GM03348 (cell line): ENCODE results near the gene NOSTRIN.
"Not testable (repeated sequence)": the region's sequence is repeated elsewhere in the genome, so short reads cannot be mapped to it uniquely, and the experiment has no call there.

Experiments used
- DNase-seq: peaks from one replicate; pipeline ENCODE4 v3.0.0; 2012; ENCODE audit warnings: low spot score

The NOSTRIN gene

GRCh38 chr2:168790226-168790902 is 12.1 kb upstream of the NOSTRIN start:
- DNase-seq, result no peak

DNA sequence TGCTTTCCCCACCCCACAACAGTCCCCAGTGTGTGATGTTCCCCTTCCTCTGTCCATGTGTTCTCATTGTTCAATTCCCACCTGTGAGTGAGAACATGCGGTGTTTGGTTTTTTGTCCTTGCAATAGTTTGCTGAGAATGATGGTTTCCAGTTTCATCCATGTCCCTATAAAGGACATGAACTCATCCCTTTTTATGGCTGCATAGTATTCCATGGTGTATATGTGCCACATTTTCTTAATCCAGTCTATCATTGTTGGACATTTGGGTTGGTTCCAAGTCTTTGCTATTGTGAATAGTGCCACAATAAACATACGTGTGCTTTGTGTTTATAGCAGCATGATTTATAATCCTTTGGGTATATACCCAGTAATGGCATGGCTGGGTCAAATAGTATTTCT is 11.3 kb upstream of the NOSTRIN start:
- not testable (repeated sequence) for DNase-seq

- DNase-seq, result no peak
These were observed 8.8 kb upstream of the NOSTRIN start for GRCh38 chr2:168793596-168793995.

GRCh38 chr2:168794968-168795367 is 7.5 kb upstream of the NOSTRIN start:
- DNase-seq, result no peak

DNA sequence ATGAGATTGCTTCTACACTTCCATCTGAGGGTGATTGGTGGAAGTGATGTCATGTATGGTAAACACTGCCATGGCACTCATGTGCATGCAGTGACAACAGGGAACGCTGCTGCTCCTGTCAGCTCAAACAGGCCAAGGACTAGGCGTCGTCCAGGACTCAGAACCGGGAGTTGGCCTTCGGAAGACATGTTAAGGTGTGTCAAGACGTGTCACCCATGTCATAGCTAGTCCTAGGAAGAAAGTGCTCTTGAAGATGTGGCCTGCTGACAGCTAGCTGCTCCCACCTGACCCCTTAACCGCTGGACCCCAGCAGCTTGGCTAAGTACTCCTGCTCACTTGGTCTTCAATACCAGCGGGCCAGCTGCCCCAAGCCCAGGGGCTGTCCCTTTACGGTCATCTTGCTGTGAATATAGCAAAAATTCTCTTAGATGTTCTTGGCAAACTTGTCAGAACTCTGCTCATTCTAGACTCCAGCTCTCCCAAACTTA is 6.3 kb upstream of the NOSTRIN start:
- DNase-seq, result no peak

DNA sequence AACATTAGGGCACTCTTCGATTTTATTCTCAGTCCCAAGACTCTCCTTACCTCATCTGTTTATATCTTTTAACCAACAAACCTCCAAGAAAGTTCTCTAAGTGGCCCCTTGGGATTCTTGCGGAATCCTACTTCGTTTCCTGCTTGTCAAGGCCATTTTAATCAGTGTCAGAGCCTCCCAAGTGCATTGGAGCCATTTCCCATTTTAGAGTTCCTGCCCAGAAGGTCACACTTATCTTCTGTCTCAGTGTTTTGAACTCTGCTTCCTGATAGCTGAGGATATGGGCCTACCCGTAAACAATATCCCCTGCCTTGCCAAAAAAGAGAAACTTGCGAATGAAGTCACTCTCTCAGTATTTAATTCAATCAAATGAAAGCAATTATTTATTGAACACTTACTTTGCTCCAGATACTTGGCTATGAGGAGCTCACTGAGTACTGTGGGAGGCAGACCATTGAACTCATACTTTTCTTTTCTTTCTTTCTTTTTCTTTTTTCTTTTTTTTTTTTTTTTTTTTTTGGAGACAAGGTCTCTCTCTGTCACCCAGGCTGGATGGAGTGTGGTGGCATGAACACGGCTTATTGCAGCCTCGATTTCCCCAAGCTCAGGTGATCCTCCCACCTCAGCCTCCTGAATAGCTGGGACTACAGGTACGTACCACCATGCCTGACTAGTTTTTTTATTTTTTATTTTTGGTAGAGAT is 5.7 kb upstream of the NOSTRIN start:
- DNase-seq, result no peak

DNA sequence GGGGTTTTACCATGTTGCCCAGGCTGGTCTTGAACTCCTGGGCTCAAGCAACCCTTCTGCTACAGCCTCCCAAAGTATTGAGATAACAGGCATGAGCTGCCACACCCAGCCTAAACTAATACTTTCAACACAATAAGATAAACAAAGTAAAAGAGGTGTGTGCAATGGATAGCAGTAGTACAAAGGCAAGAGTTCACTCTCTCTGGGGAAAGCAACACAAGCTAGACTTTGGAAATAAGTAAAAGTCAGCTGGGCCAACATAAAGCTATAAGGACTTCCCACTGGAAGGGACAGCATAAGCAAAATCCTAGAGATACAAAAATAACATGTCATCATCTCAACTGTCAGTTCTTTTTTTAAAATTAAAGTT is 5.2 kb upstream of the NOSTRIN start:
- DNase-seq, result no peak

DNA sequence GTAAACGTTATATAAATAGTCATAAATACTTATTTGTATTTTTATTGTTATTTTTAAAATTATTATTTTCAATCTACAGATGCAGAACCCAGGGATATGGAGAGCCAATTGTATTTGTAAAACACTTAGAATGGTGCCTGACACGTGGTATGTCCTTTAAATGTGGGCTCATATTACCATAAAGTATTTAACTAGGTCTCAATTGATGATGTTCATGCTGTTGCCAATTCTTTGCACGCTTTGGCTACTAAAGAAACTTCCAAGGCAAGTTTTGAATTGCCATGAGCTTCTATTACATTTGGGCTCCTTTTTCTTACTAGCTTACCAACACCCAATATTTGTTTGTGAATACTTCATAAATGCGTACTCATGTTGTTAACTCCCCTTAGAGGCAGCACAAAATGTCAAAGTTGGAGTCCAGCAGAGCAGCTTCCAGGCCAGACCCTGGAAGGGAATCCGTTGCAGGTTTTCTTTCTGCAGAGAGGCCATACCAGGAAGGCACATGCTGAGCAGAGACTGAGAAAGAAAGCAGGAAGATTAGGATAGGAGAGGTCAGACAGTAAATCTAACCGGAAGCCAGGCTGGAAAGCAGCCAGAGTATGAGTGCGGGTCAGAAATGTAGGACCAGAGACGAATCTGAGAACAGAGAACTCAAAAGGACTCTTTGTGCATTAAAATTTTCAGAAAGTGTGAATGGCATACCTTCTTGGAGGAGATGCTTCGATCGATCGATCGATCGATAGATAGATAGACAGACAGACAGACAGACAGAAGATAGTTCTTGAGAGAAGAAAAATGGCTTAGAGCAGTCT is 4.2 kb upstream of the NOSTRIN start:
- no peak for DNase-seq

DNA sequence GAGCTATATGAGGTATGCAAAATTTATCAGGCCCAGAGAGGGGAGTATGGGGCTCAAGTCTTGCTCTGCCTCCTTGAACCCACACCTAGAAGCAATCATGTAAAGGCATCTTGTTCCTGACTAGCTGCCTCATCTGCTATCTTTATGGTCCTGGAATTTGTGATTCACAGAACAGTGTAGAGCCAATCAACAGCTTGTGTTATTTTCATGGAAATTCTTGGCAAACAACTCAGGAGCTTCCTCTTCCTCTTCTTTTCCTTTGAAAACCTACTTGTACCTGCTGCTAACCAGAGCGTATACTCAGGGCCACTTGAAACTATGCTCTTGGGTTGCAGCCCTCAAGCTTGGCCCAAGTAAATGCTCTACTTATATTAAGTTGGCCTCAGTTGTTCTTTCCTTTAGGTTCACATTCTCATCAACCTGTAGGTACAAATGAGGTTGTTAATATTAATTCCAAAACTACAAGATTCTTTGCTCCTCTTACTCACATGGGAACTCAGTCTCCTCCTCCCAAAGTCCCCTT is 3.5 kb upstream of the NOSTRIN start:
- DNase-seq, result no peak

DNA sequence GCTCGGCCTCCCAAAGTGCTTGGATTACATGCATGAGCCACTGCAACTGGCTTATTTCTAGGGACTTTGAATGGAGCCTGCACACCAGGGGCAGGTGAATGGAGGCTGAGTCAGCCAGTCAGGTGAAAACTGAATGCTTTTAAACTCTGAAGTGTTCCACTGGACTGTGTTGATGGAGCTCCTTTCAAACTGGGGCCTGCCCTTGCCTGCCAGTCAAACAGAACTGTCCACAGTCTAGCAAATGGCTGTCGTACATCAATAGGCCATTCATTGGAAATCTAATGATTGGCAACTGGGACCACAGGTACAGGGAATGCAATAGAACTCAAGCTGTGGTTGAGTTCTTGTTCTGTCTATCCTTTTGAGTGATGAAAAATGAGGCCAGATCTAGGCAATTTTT is 966 bp upstream of the NOSTRIN start:
- no peak for DNase-seq

DNA sequence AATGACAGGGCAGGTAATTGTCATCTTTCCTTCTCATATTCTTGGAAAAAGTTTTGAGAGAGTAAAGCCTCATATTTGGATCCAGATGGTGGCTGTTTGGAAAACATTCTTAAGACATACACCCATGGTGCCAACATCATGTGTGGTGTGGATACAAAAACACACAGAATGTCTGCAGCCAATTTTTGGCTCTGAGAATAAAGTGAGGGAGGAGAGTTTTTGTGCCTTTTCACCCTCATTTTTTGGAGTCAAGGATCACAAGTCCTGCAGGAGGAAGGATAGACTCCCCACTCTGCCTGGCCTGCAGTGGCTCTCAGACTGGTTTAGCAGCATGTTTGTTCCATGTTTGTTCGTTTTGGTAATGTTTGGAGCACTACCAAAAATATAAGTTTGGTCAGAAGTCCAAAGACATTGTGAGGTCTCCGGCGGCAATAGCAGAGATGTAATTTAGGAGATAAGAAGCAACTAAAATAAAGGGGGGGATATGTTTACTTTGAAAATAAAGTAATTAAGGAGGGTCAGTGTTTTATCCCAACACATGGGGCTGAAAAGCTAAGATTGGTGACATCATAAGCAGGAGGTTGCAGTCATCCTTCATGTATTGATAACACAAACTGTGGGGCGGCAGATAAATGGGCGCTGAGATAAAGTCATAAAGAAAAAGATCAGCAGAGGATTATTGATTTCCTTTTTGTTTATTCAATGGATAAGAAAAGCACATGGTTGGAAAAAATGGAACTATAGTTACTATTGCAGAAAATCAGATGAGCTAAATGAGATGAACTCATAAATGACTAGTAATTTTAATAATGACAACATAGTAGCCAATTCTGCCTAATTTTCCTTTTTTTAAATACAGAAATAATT is 655 bp downstream of the NOSTRIN start:
- no peak for DNase-seq

DNA sequence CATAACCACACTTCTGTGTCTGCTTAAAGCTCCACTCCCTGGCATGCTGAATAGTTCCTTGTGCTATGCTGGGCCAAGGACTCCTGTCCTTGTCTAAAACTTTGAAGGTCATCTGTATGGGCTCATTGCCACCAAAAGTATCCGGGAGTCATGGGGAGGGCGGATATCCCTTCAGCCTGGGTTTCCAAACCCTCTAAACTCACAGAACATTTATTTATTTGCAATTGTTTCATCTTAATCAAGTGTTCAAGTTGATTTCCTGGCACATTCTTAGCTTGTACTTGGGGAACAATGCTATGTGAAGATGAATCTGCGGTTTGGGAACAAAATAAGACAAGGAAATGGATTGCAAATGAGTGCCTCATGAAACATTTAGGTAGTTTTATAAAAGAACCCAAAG is 1.8 kb downstream of the NOSTRIN start:
- DNase-seq, result no peak

GRCh38 chr2:168805615-168806014 is 3.2 kb downstream of the NOSTRIN start:
- DNase-seq, result no peak

- DNase-seq, result no peak
These were observed 7.1 kb downstream of the NOSTRIN start for GRCh38 chr2:168809537-168809936.

GRCh38 chr2:168810235-168810634 is 7.8 kb downstream of the NOSTRIN start:
- no peak for DNase-seq

DNA sequence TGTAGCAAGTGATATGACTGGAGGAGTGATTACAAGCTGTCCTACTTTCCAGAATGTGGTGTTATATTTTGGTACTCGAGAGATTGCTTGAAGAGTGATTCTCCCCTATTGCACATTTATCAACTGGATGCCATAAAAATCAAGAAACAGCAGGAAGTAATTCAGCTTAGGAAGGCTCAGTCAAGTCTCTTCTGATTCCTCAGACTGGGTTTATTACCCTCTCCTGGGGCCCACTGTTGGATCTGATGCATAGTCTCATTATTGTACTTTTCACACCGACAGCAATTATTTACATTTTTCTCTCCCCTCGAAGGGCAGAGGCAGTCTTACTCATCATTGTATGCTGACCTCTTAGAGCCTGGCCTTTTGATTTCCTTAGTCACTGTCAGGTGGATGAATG is 9.3 kb downstream of the NOSTRIN start:
- no peak for DNase-seq

- no peak for DNase-seq
These were observed 11.6 kb downstream of the NOSTRIN start for GRCh38 chr2:168814046-168814445.

GRCh38 chr2:168814939-168815907 is 12.8 kb downstream of the NOSTRIN start:
- no peak for DNase-seq

DNA sequence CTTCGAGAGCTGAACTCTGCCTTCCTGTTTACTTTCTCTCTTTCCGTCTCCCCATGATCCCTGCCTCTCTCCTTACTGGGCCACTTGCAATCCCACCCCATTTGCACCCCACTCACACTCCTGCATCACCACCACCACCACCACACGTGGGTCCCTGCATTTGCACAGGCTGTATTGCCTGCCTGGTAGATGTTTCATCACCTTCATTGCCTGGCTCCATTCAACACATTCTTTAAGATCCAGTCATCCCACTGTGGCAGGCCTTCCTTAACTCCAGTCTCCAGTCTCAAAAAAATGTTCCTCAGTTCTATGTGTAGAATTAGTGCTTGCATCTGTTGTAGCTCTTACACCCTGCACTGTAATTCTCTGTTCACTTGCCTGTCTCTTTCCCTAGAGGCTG is 13.9 kb downstream of the NOSTRIN start:
- peak; percentile 87 for DNase-seq

DNA sequence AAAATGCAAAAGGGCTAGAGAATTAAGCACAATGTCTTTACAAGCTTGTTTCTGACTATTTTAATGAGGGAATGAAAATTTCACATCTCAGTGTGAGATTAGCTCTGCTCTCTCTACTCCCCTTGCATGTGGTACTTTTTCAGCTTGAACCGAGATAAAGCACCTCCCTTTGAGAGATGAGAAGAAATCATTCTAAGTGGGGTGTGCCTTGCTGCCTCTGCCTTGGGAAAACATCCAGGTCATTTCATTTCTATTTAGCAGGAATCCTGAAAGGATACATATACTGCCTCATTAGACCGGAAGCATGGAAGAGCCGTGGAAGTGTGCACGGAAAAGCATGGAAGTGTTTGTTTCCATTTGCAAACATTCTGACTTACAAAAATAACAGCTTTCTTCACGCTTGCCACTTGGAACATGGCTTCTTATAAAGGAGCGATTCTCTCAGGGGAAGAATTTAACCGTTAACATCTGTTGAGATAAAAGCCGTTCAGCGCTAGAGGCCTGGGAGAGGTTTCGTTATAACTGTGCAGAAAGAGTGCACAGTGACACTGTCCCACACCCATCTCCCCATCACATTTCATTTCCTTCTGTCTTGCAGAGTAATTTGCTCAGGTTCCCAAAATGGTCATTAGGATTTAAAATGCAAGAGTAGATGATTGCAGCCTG is 16.7 kb downstream of the NOSTRIN start:
- no peak for DNase-seq
